Testis (tissue), 2 donors: ENCODE data around the gene CTNNA1.

Source experiments
- POLR2A ChIP-seq: fragments of 450-650 bp; IDR thresholded peaks from one replicate; pipeline ENCODE4 v1.6.1; 2017; ENCODE audit warnings: antibody characterized with exemption, mild to moderate bottlenecking, moderate library complexity
- TF ChIP-seq, protein P1 (sequence below), 3 experiments: fragments of 450-650 bp in 2 of 3; fragments of 200-600 bp in 1 of 3; sonication (generic) in 1 of 3; IDR thresholded peaks; one replicate each; pipeline ENCODE4 v1.5.1; 2016 to 2019; ENCODE audit warnings: antibody characterized with exemption in 3 of 3, mild to moderate bottlenecking in 2 of 3, moderate library complexity in 1 of 3

DNA sequence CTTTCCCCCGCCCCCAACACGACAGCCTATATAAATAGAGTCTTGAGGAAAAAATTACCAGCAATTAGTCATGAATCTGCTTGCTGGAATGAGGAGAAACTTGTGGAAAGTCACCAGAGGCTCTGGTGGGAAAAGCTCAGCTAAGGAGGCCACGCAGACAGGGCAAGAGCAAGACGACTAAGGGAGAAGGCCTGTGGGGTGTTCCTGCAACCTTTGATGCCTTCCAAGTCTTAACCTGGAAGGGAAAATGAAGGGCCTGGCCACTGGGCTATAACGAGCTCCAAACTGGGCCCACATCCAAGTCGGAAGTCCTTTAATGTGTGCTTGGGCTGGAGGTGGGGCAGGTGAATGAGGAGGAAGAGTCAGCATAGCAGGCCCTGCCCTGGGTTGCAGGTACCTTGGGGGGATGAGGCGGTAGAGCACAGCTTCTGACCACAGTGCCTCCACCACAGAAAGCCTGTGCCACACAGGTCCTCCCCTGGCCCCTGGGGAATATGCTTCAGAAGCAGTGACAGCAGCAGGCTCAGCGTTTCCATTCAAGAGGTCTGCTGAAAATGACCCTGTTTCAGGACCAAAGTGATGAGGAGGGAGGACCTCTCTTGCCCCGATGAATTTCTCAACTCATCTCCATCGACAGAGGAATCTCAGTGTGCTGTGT is 214.7 kb downstream of the CTNNA1 start:
- TF ChIP-seq, protein P1, sequence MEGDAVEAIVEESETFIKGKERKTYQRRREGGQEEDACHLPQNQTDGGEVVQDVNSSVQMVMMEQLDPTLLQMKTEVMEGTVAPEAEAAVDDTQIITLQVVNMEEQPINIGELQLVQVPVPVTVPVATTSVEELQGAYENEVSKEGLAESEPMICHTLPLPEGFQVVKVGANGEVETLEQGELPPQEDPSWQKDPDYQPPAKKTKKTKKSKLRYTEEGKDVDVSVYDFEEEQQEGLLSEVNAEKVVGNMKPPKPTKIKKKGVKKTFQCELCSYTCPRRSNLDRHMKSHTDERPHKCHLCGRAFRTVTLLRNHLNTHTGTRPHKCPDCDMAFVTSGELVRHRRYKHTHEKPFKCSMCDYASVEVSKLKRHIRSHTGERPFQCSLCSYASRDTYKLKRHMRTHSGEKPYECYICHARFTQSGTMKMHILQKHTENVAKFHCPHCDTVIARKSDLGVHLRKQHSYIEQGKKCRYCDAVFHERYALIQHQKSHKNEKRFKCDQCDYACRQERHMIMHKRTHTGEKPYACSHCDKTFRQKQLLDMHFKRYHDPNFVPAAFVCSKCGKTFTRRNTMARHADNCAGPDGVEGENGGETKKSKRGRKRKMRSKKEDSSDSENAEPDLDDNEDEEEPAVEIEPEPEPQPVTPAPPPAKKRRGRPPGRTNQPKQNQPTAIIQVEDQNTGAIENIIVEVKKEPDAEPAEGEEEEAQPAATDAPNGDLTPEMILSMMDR (IDR thresholded peaks at IDR 0.05): no peak
- no peak for TF ChIP-seq POLR2A
